ENCODE measurements around the gene LIMS4. TPM values are rescaled to one million over a fixed set of nuclear protein-coding genes. Genes with fewer than 3 reads are reported as not detected.
"Not testable (repeated sequence)": the region's sequence is repeated elsewhere in the genome, so short reads cannot be mapped to it uniquely, and the experiment has no call there.

The LIMS4 gene, protein sequence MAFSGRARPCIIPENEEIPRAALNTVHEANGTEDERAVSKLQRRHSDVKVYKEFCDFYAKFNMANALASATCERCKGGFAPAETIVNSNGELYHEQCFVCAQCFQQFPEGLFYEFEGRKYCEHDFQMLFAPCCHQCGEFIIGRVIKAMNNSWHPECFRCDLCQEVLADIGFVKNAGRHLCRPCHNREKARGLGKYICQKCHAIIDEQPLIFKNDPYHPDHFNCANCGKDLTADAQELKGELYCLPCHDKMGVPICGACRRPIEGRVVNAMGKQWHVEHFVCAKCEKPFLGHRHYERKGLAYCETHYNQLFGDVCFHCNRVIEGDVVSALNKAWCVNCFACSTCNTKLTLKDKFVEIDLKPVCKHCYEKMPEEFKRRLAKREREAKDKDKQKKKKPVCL
- total RNA-seq: not detected

DNA sequence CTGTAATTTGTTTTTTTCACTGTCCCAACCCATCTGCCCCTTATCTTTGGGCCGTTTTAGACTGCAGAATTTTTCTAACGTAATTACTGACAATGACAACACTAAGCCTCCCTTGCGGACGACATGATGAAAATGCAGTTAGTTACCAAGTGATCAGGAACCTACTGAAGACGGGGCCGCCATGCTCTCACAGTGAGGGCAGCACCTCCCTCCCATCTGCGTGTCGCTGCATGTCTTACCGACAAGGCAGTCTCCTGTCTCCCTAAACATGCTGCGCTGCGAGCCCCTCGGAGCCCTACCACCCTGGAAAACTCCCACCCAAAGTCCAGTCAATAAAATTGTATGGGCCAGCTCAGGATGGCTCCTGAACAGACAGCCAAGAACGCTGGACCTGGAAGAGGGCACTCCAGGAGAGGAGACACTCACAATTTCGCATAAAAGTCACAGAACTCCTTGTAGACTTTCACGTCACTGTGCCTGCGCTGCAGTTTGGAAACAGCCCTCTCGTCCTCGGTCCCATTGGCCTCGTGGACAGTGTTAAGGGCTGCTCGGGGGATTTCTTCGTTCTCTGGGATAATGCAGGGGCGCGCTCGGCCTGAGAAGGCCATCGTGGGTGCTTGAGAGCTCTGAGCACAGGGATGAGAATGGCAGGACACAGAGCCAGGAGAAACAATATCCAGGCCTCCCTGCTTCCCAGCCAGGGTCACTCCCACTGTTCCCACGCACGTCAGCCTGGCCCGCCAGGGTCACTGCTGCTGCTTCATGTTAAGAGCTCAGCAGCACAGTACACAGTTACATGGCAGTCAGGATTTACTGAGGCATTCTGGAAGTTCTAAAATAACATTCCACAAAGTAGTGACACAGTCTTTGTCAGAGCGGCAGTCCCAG lies at the start of gene LIMS4:
Gene LIMS4, minus strand, starts transcription at position 646 of the 888 bp plus-strand sequence. Its CDS starts 38 bp downstream, at position 608.
- not testable (repeated sequence) for DNase-seq (ENCODE audit: low spot score in 2 of 2); H3K27me3 ChIP-seq; H3K27ac ChIP-seq; H3K9me3 ChIP-seq; H3K4me3 ChIP-seq; H3K36me3 ChIP-seq; H3K4me1 ChIP-seq
- WGBS: no CpG with 5 or more reads among the region's 29 CpGs

DNA sequence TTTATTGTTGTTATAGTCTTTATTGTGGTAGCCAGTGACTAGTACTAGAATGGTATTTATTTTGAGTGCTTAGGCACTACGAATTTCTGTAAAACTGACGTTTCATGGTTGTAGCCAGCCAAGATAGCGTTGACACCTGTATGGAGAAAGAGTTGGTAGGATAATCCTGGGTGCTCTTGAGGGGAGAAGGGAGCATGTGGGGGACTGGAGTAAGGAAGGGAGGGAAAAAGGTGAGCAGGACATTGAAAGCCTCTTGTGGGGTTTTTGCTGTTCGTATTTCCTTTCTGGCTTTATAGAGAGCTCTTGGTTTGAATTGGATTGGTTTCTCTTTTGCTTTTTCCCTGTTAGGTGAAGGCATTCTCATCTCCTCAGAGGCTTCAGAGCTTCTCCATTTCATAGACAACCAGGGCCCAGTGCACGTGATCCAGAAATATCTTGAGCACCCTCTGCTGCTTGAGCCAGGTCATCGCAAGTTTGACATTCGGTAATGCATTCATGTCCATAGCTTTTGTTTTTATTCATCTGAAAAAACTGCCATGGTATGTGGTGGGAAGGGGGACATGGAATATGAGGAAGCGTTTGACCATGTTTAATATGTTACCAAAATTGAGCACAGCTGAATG lies 27.2 kb upstream of the LIMS4 start:
- not testable (repeated sequence) for H3K9me3 ChIP-seq; H3K27ac ChIP-seq; H3K27me3 ChIP-seq; H3K4me3 ChIP-seq; H3K36me3 ChIP-seq; H3K4me1 ChIP-seq; DNase-seq (ENCODE audit: low spot score in 2 of 2)
- WGBS: no CpG with 5 or more reads among the region's 8 CpGs

- WGBS: no CpG with 5 or more reads among the region's 6 CpGs
- H3K36me3 ChIP-seq: not testable (repeated sequence)
These were observed 23.4 kb upstream of the LIMS4 start for GRCh38 chr2:110496027-110496426.

GRCh38 chr2:110494488-110494887 lies 21.9 kb upstream of the LIMS4 start:
- not testable (repeated sequence) for H3K4me3 ChIP-seq; H3K27me3 ChIP-seq; H3K27ac ChIP-seq; DNase-seq (ENCODE audit: low spot score in 2 of 2); H3K36me3 ChIP-seq; H3K9me3 ChIP-seq; H3K4me1 ChIP-seq
- WGBS: no CpG with 5 or more reads among the region's 3 CpGs

More at GRCh38 chr2:110496027-110496426, 23.4 kb upstream of the LIMS4 start:
- not testable (repeated sequence) for H3K4me1 ChIP-seq; H3K4me3 ChIP-seq; H3K27ac ChIP-seq; DNase-seq (ENCODE audit: low spot score in 2 of 2); H3K9me3 ChIP-seq; H3K27me3 ChIP-seq

- H3K27me3 ChIP-seq; DNase-seq (ENCODE audit: low spot score in 2 of 2); H3K27ac ChIP-seq; H3K4me1 ChIP-seq; H3K4me3 ChIP-seq; H3K9me3 ChIP-seq; H3K36me3 ChIP-seq: not testable (repeated sequence)
- WGBS: no CpG with 5 or more reads among the region's 1 CpG
These were observed 16.4 kb upstream of the LIMS4 start for GRCh38 chr2:110488991-110489390.

GRCh38 chr2:110482697-110483096 lies 10.1 kb upstream of the LIMS4 start:
- not testable (repeated sequence) for H3K4me1 ChIP-seq; H3K36me3 ChIP-seq; H3K27me3 ChIP-seq; H3K9me3 ChIP-seq; H3K4me3 ChIP-seq; DNase-seq (ENCODE audit: low spot score in 2 of 2); H3K27ac ChIP-seq
- no CpG with 5 or more reads among the region's 4 CpGs for WGBS

- not testable (repeated sequence) for H3K27me3 ChIP-seq; H3K4me1 ChIP-seq; H3K4me3 ChIP-seq; H3K9me3 ChIP-seq; H3K36me3 ChIP-seq; DNase-seq (ENCODE audit: low spot score in 2 of 2); H3K27ac ChIP-seq
- no CpG with 5 or more reads among the region's 3 CpGs for WGBS
These were observed 8.6 kb upstream of the LIMS4 start for GRCh38 chr2:110481200-110481599.

GRCh38 chr2:110480084-110480483 lies 7.5 kb upstream of the LIMS4 start:
- H3K27me3 ChIP-seq; H3K4me3 ChIP-seq; DNase-seq (ENCODE audit: low spot score in 2 of 2); H3K36me3 ChIP-seq; H3K4me1 ChIP-seq; H3K27ac ChIP-seq; H3K9me3 ChIP-seq: not testable (repeated sequence)
- WGBS: no CpG with 5 or more reads among the region's 4 CpGs

DNA sequence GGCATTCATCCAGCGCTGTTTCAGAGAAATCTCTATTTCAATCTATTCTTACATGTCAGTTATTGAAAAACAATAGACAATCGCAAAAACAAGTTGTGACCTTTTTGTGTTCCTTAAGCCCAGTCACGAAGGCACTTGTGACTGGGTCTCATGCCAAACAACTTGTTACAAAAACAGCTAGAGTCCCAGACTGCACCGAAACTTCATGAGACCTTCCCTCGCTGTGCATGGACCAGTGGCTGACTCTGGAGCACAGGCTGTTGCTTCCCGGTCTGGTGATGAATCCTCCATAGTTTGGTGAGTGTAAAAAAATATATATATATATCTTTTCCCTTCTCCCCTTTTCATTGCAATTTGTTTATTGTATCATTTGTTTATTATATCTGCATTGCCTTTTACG lies 4.8 kb upstream of the LIMS4 start:
- H3K4me1 ChIP-seq; DNase-seq (ENCODE audit: low spot score in 2 of 2); H3K27ac ChIP-seq; H3K36me3 ChIP-seq; H3K4me3 ChIP-seq; H3K9me3 ChIP-seq; H3K27me3 ChIP-seq: not testable (repeated sequence)
- no CpG with 5 or more reads among the region's 7 CpGs for WGBS

GRCh38 chr2:110476952-110477351 lies 4.3 kb upstream of the LIMS4 start:
- not testable (repeated sequence) for H3K9me3 ChIP-seq; DNase-seq (ENCODE audit: low spot score in 2 of 2); H3K27me3 ChIP-seq; H3K36me3 ChIP-seq; H3K4me3 ChIP-seq; H3K27ac ChIP-seq; H3K4me1 ChIP-seq
- no CpG with 5 or more reads among the region's 6 CpGs for WGBS

DNA sequence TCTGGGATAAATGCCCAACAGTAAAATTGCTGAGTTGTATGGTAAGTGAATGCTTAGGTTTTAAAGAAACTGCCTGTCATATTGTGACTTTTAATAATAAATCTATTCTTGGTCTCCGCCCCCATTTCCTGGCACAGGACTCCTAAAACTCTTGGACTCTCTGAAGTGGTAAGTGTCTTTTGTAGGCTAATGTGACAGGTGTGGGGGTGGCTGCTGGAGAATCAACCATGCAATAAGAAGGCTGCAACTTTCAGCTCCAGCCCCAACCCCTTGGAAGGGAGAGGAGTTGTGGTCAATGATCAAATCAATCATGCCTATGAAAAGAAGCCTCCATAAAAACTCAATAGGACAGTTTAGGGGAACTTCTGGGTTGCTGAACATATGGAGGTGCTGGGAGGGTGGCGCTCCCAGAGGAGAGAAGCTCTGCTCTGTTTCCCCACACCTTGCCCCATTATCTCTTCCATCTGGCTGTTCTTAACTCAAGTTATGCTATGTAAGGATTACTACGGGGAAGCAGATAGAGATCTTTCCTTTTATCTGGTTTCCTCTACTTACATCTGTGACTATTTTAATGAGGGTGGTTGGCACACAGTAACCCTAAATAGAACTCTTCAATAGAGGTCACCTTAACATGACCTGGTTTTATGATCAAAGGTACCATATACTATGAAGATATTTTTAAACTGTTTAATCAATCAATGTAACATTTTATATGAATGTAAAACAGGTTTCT lies 3.2 kb upstream of the LIMS4 start:
- not testable (repeated sequence) for H3K4me1 ChIP-seq; H3K27ac ChIP-seq; H3K4me3 ChIP-seq; H3K9me3 ChIP-seq; DNase-seq (ENCODE audit: low spot score in 2 of 2); H3K36me3 ChIP-seq; H3K27me3 ChIP-seq
- no CpG with 5 or more reads among the region's 3 CpGs for WGBS

DNA sequence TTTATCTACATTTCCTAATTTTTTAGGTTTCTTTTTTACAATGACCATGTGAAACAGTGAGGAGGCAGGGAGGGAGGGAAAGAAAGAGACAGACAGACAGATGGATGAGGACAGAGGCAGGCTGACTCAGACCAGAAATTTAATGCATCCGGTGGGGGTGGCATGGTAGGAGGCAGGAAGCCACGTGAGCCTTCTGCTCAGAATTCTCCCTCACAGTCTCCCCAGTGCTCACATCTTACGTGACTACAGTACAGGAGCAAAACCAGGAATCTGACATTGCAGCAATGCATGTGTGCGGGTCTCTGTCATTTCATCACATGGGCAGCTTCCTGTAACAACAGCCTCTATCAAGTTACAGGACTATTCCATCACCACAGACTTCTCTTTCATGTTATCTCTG lies 2.3 kb upstream of the LIMS4 start:
- not testable (repeated sequence) for DNase-seq (ENCODE audit: low spot score in 2 of 2); H3K27ac ChIP-seq; H3K4me3 ChIP-seq; H3K27me3 ChIP-seq; H3K4me1 ChIP-seq; H3K9me3 ChIP-seq; H3K36me3 ChIP-seq
- no CpG with 5 or more reads among the region's 4 CpGs for WGBS

DNA sequence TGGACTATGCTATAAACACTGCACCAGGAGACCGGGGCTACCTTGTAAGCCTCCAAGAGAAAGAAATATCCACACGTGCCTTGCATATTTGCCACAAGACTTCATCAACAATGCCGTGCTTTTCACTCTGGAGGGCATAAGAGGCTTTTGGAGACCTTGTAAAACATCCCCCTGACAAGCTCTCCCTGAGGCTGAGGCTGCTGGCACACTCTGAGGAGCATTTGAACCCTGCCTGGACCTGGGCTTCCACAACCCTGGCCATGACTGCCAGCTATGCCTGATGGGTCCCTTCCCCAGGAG lies 393 bp upstream of the LIMS4 start:
- not testable (repeated sequence) for DNase-seq (ENCODE audit: low spot score in 2 of 2); H3K4me3 ChIP-seq; H3K27me3 ChIP-seq; H3K9me3 ChIP-seq; H3K27ac ChIP-seq; H3K36me3 ChIP-seq; H3K4me1 ChIP-seq
- WGBS: no CpG with 5 or more reads among the region's 3 CpGs

Data from suprapubic skin (tissue), 4 donors.